Suppressor macrophage treated with lipopolysaccharide for 1 hour (primary cell): ENCODE data around the gene SNX9.

Experiments used
- DNase-seq, 3 donors: peaks; one replicate each; pipeline ENCODE4 v3.0.0-alpha.2; 2020 to 2022

The SNX9 gene

GRCh38 chr6:157823001-157823527 is at the start of gene SNX9:
Gene SNX9, plus strand, starts transcription at chr6:157823246. Its CDS starts 189 bp downstream, at chr6:157823435.
- peak; percentile 91 to 97 (median 95) for DNase-seq

GRCh38 chr6:157773248-157773773 is 49.7 kb upstream of the SNX9 start:
- no peak for DNase-seq

GRCh38 chr6:157774153-157775135 is 48.6 kb upstream of the SNX9 start:
- DNase-seq: no peak

GRCh38 chr6:157775376-157775775 is 47.7 kb upstream of the SNX9 start:
- DNase-seq: no peak

- DNase-seq: no peak
These were observed 45.7 kb upstream of the SNX9 start for GRCh38 chr6:157777344-157777743.

GRCh38 chr6:157778719-157779118 is 44.3 kb upstream of the SNX9 start:
- DNase-seq: no peak

- no peak for DNase-seq
These were observed 43.1 kb upstream of the SNX9 start for GRCh38 chr6:157779705-157780604.

- DNase-seq: no peak
These were observed 37.4 kb upstream of the SNX9 start for GRCh38 chr6:157785636-157786035.

- no peak for DNase-seq
These were observed 36.8 kb upstream of the SNX9 start for GRCh38 chr6:157786221-157786620.

- no peak for DNase-seq
These were observed 36.0 kb upstream of the SNX9 start for GRCh38 chr6:157787080-157787479.

- no peak for DNase-seq
These were observed 34.9 kb upstream of the SNX9 start for GRCh38 chr6:157788180-157788579.

GRCh38 chr6:157789297-157789696 is 33.7 kb upstream of the SNX9 start:
- no peak for DNase-seq

- no peak for DNase-seq
These were observed 33.2 kb upstream of the SNX9 start for GRCh38 chr6:157789861-157790260.

- no peak for DNase-seq
These were observed 32.4 kb upstream of the SNX9 start for GRCh38 chr6:157790548-157791160.

- no peak for DNase-seq
These were observed 31.6 kb upstream of the SNX9 start for GRCh38 chr6:157791450-157791849.

- DNase-seq: no peak
These were observed 30.4 kb upstream of the SNX9 start for GRCh38 chr6:157792671-157793070.

- DNase-seq: peak; percentile 61 to 73 (median 65)
These were observed 29.0 kb upstream of the SNX9 start for GRCh38 chr6:157794012-157794411.

- peak; percentile 38 to 71 (median 64) for DNase-seq
These were observed 27.2 kb upstream of the SNX9 start for GRCh38 chr6:157795841-157796240.

GRCh38 chr6:157798851-157799250 is 24.2 kb upstream of the SNX9 start:
- DNase-seq: no peak

- DNase-seq: peak; percentile 64 to 79 (median 76)
These were observed 23.5 kb upstream of the SNX9 start for GRCh38 chr6:157799561-157799960.

- peak; percentile 61 to 80 (median 78) for DNase-seq
These were observed 22.4 kb upstream of the SNX9 start for GRCh38 chr6:157800420-157801237.
